Bronchial epithelial cell (primary cell): ENCODE measurements around the gene PPP2R5D. TPM values are rescaled to one million over a fixed set of nuclear protein-coding genes. Genes with fewer than 3 reads are reported as not detected.

Experiments used
- DNase-seq: peaks from one replicate; pipeline ENCODE4 v3.0.0-alpha.2; 2010; ENCODE audit warnings: low read depth
- FAIRE-seq: peaks from 2 replicates; lab custom pipeline; 2011; peaks lifted over from hg19 to GRCh38; lab: Jason Lieb, UNC
- H3K27me3 ChIP-seq: 2 replicates; pipeline ENCODE4 v1.5.1; 2011; ENCODE audit warnings: low read length; ENCODE audit not compliant: control insufficient read depth, insufficient read depth
- H3K36me3 ChIP-seq: 2 replicates; pipeline ENCODE4 v1.5.1; 2011; ENCODE audit warnings: low read length; ENCODE audit not compliant: control insufficient read depth, insufficient read depth
- H3K4me3 ChIP-seq: 2 replicates; pipeline ENCODE4 v1.5.1; 2011; ENCODE audit warnings: mild to moderate bottlenecking, low read depth, low read length, control low read depth
- total RNA-seq: library from RNA; depleted of rRNA; stranded (reverse); fragments of >200 nt; gene quantifications from 2 replicates; pipeline ENCODE4 v1.2.1, GENCODE V29; 2014
- TF ChIP-seq, protein P1 (sequence below): IDR thresholded peaks from 2 replicates; pipeline ENCODE4 v1.5.1; 2011; ENCODE audit warnings: mild to moderate bottlenecking, moderate library complexity, low read length, control low read depth, inconsistent platforms; ENCODE audit not compliant: insufficient read depth, severe bottlenecking

Gene PPP2R5D
- total RNA-seq, 1 donor from 2014 or later = 27.6 TPM

DNA sequence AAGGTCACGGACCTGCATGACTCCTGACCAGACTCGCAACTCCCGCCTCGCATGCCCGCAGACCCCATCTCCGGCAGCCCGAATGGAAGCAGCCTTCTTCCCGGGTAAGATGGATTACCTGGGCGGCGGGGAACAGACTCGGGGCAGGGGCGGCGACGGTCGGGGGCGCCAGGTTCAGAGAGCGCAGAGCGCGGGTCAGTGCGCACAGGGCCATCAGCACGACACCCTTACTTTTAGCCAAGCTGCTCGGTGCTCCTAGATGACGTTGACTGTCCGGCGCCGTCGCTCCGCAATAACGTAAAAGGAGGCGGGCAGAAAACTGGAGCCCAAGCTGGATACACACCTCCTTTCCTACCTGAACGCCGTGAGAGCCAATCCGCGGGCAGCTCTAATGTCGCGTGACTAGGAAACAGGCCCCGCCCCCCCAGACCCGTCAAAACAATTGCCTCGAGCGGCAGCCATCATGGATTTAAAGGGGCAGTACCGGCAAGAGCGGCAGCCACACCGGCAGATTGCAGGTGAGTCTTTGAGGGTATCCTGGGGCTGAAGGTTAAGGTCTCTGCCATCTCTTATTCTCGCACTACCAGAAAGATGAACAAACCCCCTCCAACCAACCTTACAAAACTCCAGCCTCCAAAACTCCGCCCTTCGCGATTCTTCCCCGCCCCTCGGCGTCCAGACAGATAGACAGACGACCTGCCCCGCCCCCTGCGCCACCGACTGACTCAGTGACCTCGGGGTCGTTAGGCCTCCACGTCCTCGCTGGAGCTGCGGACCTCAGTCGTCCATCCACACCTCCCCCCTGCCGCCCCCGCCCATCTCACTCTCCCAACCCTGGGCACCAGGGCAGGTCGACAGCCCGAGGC lies 75.0 kb downstream of the PPP2R5D start, which contains the start of the genes KLC4 and MRPL2:
TSS of gene KLC4 (plus strand) at position 464 of the 866 bp plus-strand sequence. CDS start 1,705 bp downstream, outside the sequence.
TSS of gene MRPL2 (minus strand) at position 267 of the 866 bp plus-strand sequence. CDS start at position 214, 53 bp downstream.
- FAIRE-seq = no peak
- H3K4me3 ChIP-seq = peak within 1 kb of the TSS; percentile 97
- TF ChIP-seq, protein P1, sequence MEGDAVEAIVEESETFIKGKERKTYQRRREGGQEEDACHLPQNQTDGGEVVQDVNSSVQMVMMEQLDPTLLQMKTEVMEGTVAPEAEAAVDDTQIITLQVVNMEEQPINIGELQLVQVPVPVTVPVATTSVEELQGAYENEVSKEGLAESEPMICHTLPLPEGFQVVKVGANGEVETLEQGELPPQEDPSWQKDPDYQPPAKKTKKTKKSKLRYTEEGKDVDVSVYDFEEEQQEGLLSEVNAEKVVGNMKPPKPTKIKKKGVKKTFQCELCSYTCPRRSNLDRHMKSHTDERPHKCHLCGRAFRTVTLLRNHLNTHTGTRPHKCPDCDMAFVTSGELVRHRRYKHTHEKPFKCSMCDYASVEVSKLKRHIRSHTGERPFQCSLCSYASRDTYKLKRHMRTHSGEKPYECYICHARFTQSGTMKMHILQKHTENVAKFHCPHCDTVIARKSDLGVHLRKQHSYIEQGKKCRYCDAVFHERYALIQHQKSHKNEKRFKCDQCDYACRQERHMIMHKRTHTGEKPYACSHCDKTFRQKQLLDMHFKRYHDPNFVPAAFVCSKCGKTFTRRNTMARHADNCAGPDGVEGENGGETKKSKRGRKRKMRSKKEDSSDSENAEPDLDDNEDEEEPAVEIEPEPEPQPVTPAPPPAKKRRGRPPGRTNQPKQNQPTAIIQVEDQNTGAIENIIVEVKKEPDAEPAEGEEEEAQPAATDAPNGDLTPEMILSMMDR = no peak

GRCh38 chr6:43060034-43060754 lies 75.8 kb downstream of the PPP2R5D start:
- H3K4me3 ChIP-seq = peak overlapping the region; percentile 97
- H3K27me3 ChIP-seq = no peaks in the 10 kb centered on the region
- peak; percentile 52 for DNase-seq
- TF ChIP-seq, protein P1 = no peak
- FAIRE-seq = no peak
- H3K36me3 ChIP-seq = peaks cover 7% of the 10 kb centered on the region

More for the DNA sequence above, 75.0 kb downstream of the PPP2R5D start, which contains the start of the genes KLC4 and MRPL2:
- Histone ChIP-seq H3K27me3 (no peaks in the 10 kb centered on the region), H3K36me3 (peaks cover 8% of the 10 kb centered on the region)
- DNase-seq = peak; percentile 96

GRCh38 chr6:43060755-43061633 lies 76.6 kb downstream of the PPP2R5D start:
- no peaks in the 10 kb centered on the region for H3K27me3 ChIP-seq
- no peak for DNase-seq
- peaks cover 8% of the 10 kb centered on the region for H3K36me3 ChIP-seq
- FAIRE-seq = no peak
- TF ChIP-seq, protein P1 = no peak
- H3K4me3 ChIP-seq = no peak overlapping the region

- H3K27me3 ChIP-seq = no peaks in the 10 kb centered on the region
- FAIRE-seq = no peak
- no peak for DNase-seq
- no peak overlapping the region for H3K4me3 ChIP-seq
- peaks cover 5% of the 10 kb centered on the region for H3K36me3 ChIP-seq
- TF ChIP-seq, protein P1 = no peak
These were observed 77.5 kb downstream of the PPP2R5D start for GRCh38 chr6:43061861-43062260.

Other genes starting within 250 kb of the PPP2R5D start
- gene TBCC, start 238.5 kb upstream of the PPP2R5D start, total RNA-seq = 31.0 and 36.6 TPM in 2 replicates
- 3.1 and 3.9 TPM in 2 replicates for gene BICRAL, start 202.5 kb upstream of the PPP2R5D start, total RNA-seq
- gene RPL7L1, start 105.0 kb upstream of the PPP2R5D start, total RNA-seq = 94.5 and 109 TPM in 2 replicates
- not detected in 2 replicates for gene PTCRA, start 68.5 kb upstream of the PPP2R5D start, total RNA-seq
- gene CNPY3, start 55.1 kb upstream of the PPP2R5D start, total RNA-seq = 9.7 and 14.0 TPM in 2 replicates
- 0.26 TPM in 1 of 2 replicates, not detected in the other for gene GNMT, start 23.8 kb upstream of the PPP2R5D start, total RNA-seq
- 25.0 and 32.1 TPM in 2 replicates for gene PEX6, start 5.4 kb upstream of the PPP2R5D start, total RNA-seq
- gene MEA1, start 29.4 kb downstream of the PPP2R5D start, total RNA-seq = 55.2 and 62.4 TPM in 2 replicates
- 60.4 and 70.6 TPM in 2 replicates for gene KLHDC3, start 29.7 kb downstream of the PPP2R5D start, total RNA-seq
- gene RRP36, start 37.1 kb downstream of the PPP2R5D start, total RNA-seq = 84.7 and 97.1 TPM in 2 replicates
- gene CUL7, start 69.3 kb downstream of the PPP2R5D start, total RNA-seq = 16.9 and 20.5 TPM in 2 replicates
- 32.8 and 50.3 TPM in 2 replicates for gene MRPL2, start 74.9 kb downstream of the PPP2R5D start, total RNA-seq
- gene KLC4, start 75.1 kb downstream of the PPP2R5D start, total RNA-seq = 10.4 and 14.5 TPM in 2 replicates
- 53.2 and 69.5 TPM in 2 replicates for gene PTK7, start 91.7 kb downstream of the PPP2R5D start, total RNA-seq
- 10.8 and 20.1 TPM in 2 replicates for gene SRF, start 186.7 kb downstream of the PPP2R5D start, total RNA-seq
- gene CUL9, start 197.6 kb downstream of the PPP2R5D start, total RNA-seq = 29.0 and 36.4 TPM in 2 replicates
- gene DNPH1, start 244.9 kb downstream of the PPP2R5D start, total RNA-seq = 59.8 and 75.4 TPM in 2 replicates